PC-3 (cell line): Measurements from ENCODE around the gene CNTLN. TPM values are rescaled to one million over a fixed set of nuclear protein-coding genes. Genes with fewer than 3 reads are reported as not detected.

Source experiments
- ATAC-seq: fragments of 200-7000 bp; cut with Tn5 transposase; 2 replicates; pipeline ENCODE4 v1.9.1; 2020; ENCODE audit warnings: mild to moderate bottlenecking, moderate library complexity
- BruUV-seq: library from RNA; stranded (reverse); fragments of 400-500 nt; replicated peaks from 2 replicates; lab custom pipeline; 2021; lab: Mats Ljungman, UMichigan
- CTCF ChIA-PET: fragments of 300-600 bp; sonication (Branson Sonifier 250); formaldehyde crosslinking; loops from one replicate; lab custom pipeline; 2022; ENCODE audit warnings: antibody characterized with exemption; lab: Charles Lee
- POLR2A ChIA-PET: fragments of 300-600 bp; sonication (Branson Sonifier 250); formaldehyde crosslinking; loops from one replicate; lab custom pipeline; 2022; ENCODE audit warnings: antibody characterized with exemption; ENCODE audit not compliant: unreplicated experiment; lab: Charles Lee
- DNase-seq: peaks from one replicate; pipeline ENCODE4 v3.0.0-alpha.2; 2015
- H2AFZ ChIP-seq: fragments of 300-600 bp; sonication (generic); 2 replicates; pipeline ENCODE4 v1.6.0; 2016; ENCODE audit warnings: antibody characterized with exemption, low read length
- H3F3A ChIP-seq: fragments of 300-600 bp; sonication (generic); one replicate; pipeline ENCODE4 v1.6.0; 2017; ENCODE audit warnings: antibody characterized with exemption, low read length, control low read depth, mild to moderate bottlenecking; ENCODE audit not compliant: unreplicated experiment
- H3K27ac ChIP-seq: fragments of 300-600 bp; sonication (generic); 2 replicates; pipeline ENCODE4 v1.5.1; 2016; ENCODE audit warnings: mild to moderate bottlenecking, low read length
- H3K27me3 ChIP-seq: fragments of 300-600 bp; sonication (generic); 2 replicates; pipeline ENCODE4 v1.6.1; 2016; ENCODE audit warnings: low read length, mixed read lengths
- H3K36me3 ChIP-seq: fragments of 300-600 bp; sonication (generic); 2 replicates; pipeline ENCODE4 v1.6.1; 2016; ENCODE audit warnings: low read depth, mixed run types, low read length, mixed read lengths
- H3K4me1 ChIP-seq: fragments of 300-600 bp; sonication (generic); 2 replicates; pipeline ENCODE4 v1.5.1; 2016; ENCODE audit warnings: low read length; ENCODE audit not compliant: insufficient read depth
- H3K4me2 ChIP-seq: fragments of 300-600 bp; sonication (generic); 2 replicates; pipeline ENCODE4 v1.6.0; 2016; ENCODE audit warnings: low read length
- H3K4me3 ChIP-seq: fragments of 300-600 bp; sonication (generic); 2 replicates; pipeline ENCODE4 v1.5.1; 2016; ENCODE audit warnings: mild to moderate bottlenecking, low read length, mixed read lengths
- H3K79me2 ChIP-seq: fragments of 300-600 bp; sonication (generic); 2 replicates; pipeline ENCODE4 v1.6.1; 2017; ENCODE audit warnings: low read length, mixed read lengths
- H3K9ac ChIP-seq: fragments of 300-600 bp; sonication (generic); 2 replicates; pipeline ENCODE4 v1.6.0; 2016; ENCODE audit warnings: mild to moderate bottlenecking, low read length
- H3K9me2 ChIP-seq: fragments of 300-600 bp; sonication (generic); replicated peaks from 2 replicates; pipeline ENCODE4 v1.6.1; 2016; ENCODE audit warnings: mixed run types, low read length, mixed read lengths
- H3K9me3 ChIP-seq: fragments of 300-600 bp; sonication (generic); 2 replicates; pipeline ENCODE4 v1.6.1; 2016; ENCODE audit warnings: low read length, mixed read lengths
- H4K20me1 ChIP-seq: fragments of 300-600 bp; sonication (generic); 2 replicates; pipeline ENCODE4 v1.6.1; 2016; ENCODE audit warnings: low read length, mixed read lengths
- CTCF ChIP-seq: fragments of 300-600 bp; sonication (generic); conservative IDR thresholded peaks from 2 replicates; pipeline ENCODE4 v1.5.1; 2017; ENCODE audit warnings: antibody characterized with exemption, low read depth, mild to moderate bottlenecking, low read length
- EZH2 ChIP-seq: fragments of 300-600 bp; sonication (generic); IDR thresholded peaks from one replicate; pipeline ENCODE4 v1.6.1; 2017; ENCODE audit warnings: antibody characterized with exemption, mild to moderate bottlenecking, low read length; ENCODE audit not compliant: unreplicated experiment
- EZH2phosphoT487 ChIP-seq: fragments of 300-600 bp; sonication (generic); IDR thresholded peaks from 2 replicates; pipeline ENCODE4 v1.6.1; 2018; ENCODE audit warnings: mild to moderate bottlenecking, antibody characterized with exemption, low read length, borderline replicate concordance
- intact Hi-C: fragments of 100-400 bp; cut with micrococcal nuclease; formaldehyde crosslinking; loops from 2 replicates; pipeline ENCODE4 v1.9.0; 2023
- total RNA-seq: library from RNA; depleted of rRNA; stranded (reverse); fragments of >200 nt; gene quantifications from 2 replicates; pipeline ENCODE4 v1.2.3, GENCODE V29; 2014

Gene CNTLN
- total RNA-seq, 1 experiment from 2014 or later = 6.9 TPM

- no peak overlapping the region for H3K9ac ChIP-seq
- no peaks in the 10 kb centered on the region for H3K9me2 ChIP-seq
- H3K4me3 ChIP-seq = no peak overlapping the region
- H3K4me2 ChIP-seq = no peak overlapping the region
- no peaks in the 10 kb centered on the region for H3K36me3 ChIP-seq
- no peaks in the 10 kb centered on the region for H3K4me1 ChIP-seq
- no peaks in the 10 kb centered on the region for H3K9me3 ChIP-seq
- no peaks in the 10 kb centered on the region for H3K27me3 ChIP-seq
- no peak overlapping the region for H2AFZ ChIP-seq
- DNase-seq (no peak), ATAC-seq (no peak)
- no peaks in the 10 kb centered on the region for H3F3A ChIP-seq
- no peak overlapping the region for H3K27ac ChIP-seq
- no peaks in the 10 kb centered on the region for H4K20me1 ChIP-seq
- no TSS peak for BruUV-seq
- TF ChIP-seq EZH2 (no peak), CTCF (no peak), EZH2phosphoT487 (no peak)
- ChIA-PET CTCF (no interaction called here), POLR2A (no interaction called here)
- intact Hi-C loops = no loop called here
- H3K79me2 ChIP-seq = no peaks in the 10 kb centered on the region
These were observed 288.8 kb downstream of the CNTLN start for GRCh38 chr9:17423681-17424011.

- H3K9ac ChIP-seq = no peak overlapping the region
- ATAC-seq (no peak), DNase-seq (no peak)
- TF ChIP-seq EZH2phosphoT487 (no peak), CTCF (no peak), EZH2 (no peak)
- H2AFZ ChIP-seq = no peak overlapping the region
- ChIA-PET CTCF (no interaction called here), POLR2A (no interaction called here)
- BruUV-seq = no TSS peak
- H3K4me1 ChIP-seq = no peaks in the 10 kb centered on the region
- H3K36me3 ChIP-seq = no peaks in the 10 kb centered on the region
- no peaks in the 10 kb centered on the region for H3K79me2 ChIP-seq
- no peak overlapping the region for H3K4me3 ChIP-seq
- intact Hi-C loops = no loop called here
- H3K27me3 ChIP-seq = no peaks in the 10 kb centered on the region
- no peaks in the 10 kb centered on the region for H3F3A ChIP-seq
- H3K4me2 ChIP-seq = no peak overlapping the region
- no peaks in the 10 kb centered on the region for H3K9me2 ChIP-seq
- no peaks in the 10 kb centered on the region for H4K20me1 ChIP-seq
- H3K9me3 ChIP-seq = no peaks in the 10 kb centered on the region
- H3K27ac ChIP-seq = no peak overlapping the region
These were observed 290.5 kb downstream of the CNTLN start for GRCh38 chr9:17425384-17425783.

- no peaks in the 10 kb centered on the region for H3K79me2 ChIP-seq
- no TSS peak for BruUV-seq
- intact Hi-C loops = no loop called here
- ChIA-PET POLR2A (no interaction called here), CTCF (no interaction called here)
- no peak overlapping the region for H3K9ac ChIP-seq
- no peaks in the 10 kb centered on the region for H3K9me3 ChIP-seq
- H3K36me3 ChIP-seq = no peaks in the 10 kb centered on the region
- H3F3A ChIP-seq = no peaks in the 10 kb centered on the region
- no peaks in the 10 kb centered on the region for H3K27me3 ChIP-seq
- H3K27ac ChIP-seq = no peak overlapping the region
- ATAC-seq (no peak), DNase-seq (no peak)
- no peaks in the 10 kb centered on the region for H4K20me1 ChIP-seq
- no peaks in the 10 kb centered on the region for H3K4me1 ChIP-seq
- H2AFZ ChIP-seq = no peak overlapping the region
- TF ChIP-seq EZH2 (no peak), EZH2phosphoT487 (no peak), CTCF (no peak)
- H3K9me2 ChIP-seq = no peaks in the 10 kb centered on the region
- H3K4me2 ChIP-seq = no peak overlapping the region
- H3K4me3 ChIP-seq = no peak overlapping the region
These were observed 298.7 kb downstream of the CNTLN start for GRCh38 chr9:17433526-17433925.
